ENCODE results near the gene NDST3.

GRCh38 chr4:118059397-118059796, 25.1 kb downstream of the NDST3 start:
- TF ChIP-seq POLR2A (IDR thresholded peaks at IDR 0.05) = no peak
- no peak for TF ChIP-seq CTCF (IDR thresholded peaks at IDR 0.05)
